WI38 (cell line): ENCODE measurements around the gene COQ9.

Experiments used
- H3K4me3 ChIP-seq: 2 replicates; pipeline ENCODE4 v1.5.1; 2011; ENCODE audit warnings: low read depth, mild to moderate bottlenecking, control low read depth, low read length
- TF ChIP-seq, protein P1 (sequence below): IDR thresholded peaks from 2 replicates; pipeline ENCODE4 v1.5.1; 2012; ENCODE audit warnings: low read depth, mild to moderate bottlenecking, control low read depth, low read length

Gene COQ9

GRCh38 chr16:57468346-57468745 is 21.1 kb downstream of the COQ9 start:
- H3K4me3 ChIP-seq, result no peak overlapping the region
- TF ChIP-seq, protein P1, sequence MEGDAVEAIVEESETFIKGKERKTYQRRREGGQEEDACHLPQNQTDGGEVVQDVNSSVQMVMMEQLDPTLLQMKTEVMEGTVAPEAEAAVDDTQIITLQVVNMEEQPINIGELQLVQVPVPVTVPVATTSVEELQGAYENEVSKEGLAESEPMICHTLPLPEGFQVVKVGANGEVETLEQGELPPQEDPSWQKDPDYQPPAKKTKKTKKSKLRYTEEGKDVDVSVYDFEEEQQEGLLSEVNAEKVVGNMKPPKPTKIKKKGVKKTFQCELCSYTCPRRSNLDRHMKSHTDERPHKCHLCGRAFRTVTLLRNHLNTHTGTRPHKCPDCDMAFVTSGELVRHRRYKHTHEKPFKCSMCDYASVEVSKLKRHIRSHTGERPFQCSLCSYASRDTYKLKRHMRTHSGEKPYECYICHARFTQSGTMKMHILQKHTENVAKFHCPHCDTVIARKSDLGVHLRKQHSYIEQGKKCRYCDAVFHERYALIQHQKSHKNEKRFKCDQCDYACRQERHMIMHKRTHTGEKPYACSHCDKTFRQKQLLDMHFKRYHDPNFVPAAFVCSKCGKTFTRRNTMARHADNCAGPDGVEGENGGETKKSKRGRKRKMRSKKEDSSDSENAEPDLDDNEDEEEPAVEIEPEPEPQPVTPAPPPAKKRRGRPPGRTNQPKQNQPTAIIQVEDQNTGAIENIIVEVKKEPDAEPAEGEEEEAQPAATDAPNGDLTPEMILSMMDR, result no peak

GRCh38 chr16:57469046-57469445 is 21.8 kb downstream of the COQ9 start:
- TF ChIP-seq, protein P1, result no peak
- no peak overlapping the region for H3K4me3 ChIP-seq

DNA sequence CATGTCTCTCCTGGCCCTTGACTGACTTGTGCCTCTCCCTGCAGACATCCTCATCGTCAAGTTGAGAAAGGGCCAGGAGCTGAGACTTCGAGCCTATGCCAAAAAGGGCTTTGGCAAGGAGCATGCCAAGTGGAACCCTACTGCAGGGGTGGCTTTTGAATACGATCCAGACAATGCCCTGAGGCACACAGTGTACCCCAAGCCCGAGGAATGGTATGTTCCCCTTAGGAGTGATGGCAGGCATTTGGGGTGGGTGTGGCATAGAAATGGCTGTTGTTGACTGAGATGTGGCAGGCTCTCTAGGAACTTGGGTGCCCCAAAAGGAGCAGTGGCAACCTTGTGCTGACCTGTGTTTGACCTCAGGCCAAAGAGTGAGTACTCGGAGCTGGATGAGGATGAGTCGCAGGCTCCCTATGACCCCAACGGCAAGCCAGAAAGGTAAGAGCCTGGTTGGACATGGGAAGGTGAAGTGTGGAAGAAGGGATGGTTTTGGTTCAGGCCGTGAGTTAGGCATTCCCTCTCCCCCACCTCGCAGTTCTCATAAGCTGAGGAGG is 22.7 kb downstream of the COQ9 start:
- no peak overlapping the region for H3K4me3 ChIP-seq
- TF ChIP-seq, protein P1, result no peak

DNA sequence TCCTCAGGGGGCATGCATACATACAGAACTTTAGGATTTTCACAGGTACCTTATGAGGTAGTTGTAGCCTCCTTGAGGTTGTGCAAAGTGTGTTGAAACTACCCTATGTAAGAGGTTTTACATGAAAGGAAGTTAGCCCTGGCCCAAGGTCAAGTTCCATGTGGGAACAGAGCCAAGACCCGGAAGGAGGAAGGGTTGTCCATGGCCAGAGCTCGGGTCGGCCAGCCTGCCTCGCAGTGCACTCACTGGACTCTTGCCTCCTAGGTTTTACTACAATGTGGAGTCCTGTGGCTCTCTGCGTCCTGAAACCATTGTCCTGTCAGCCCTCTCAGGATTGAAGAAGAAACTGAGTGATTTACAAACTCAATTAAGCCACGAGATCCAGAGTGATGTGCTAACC is 23.4 kb downstream of the COQ9 start:
- H3K4me3 ChIP-seq, result no peak overlapping the region
- TF ChIP-seq, protein P1, result no peak

- H3K4me3 ChIP-seq, result no peak overlapping the region
- TF ChIP-seq, protein P1, result no peak
These were observed 23.9 kb downstream of the COQ9 start for GRCh38 chr16:57471209-57471608.

DNA sequence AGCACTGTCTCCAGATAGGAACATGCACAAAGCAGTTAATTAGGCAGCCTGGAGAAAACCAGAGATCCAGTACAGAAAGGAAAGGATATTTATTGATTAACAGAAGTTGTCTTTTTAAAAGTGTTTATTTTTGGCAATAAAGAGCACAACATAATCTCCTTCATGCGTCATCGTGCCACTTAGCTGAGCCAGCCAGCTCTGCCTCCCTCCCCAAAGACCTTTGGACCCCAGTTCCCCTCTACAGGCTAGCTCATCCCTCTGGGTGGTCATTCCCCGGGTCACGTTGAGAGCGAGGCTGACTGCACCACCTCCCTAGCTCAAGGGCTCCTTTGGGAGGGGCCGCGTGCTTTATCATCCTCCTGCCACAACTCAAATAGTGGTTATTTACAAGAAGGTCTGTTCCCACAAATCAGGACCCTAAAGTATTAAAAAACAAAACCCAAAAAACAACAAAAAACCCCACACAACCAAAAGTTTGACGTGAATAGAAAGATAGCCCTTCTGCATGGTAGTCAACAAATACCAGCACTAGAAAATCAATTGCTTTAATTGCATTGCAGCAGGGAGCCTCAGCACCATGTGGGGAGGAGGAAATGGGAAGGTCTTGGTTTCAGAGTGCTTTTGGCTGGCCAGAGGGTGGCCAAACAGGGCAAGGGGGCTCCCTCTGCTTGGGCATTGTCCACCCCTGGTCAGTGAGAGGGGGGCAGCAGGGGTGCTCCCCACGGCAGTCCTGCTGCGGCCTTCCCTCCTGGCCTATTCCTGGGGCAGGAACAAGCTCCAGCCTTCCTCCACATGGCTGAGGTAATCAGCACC is 24.8 kb downstream of the COQ9 start:
- H3K4me3 ChIP-seq, result no peak overlapping the region
- TF ChIP-seq, protein P1, result no peak

- no peak overlapping the region for H3K4me3 ChIP-seq
- TF ChIP-seq, protein P1, result no peak
These were observed 25.4 kb downstream of the COQ9 start for GRCh38 chr16:57472665-57473060.
